Activated T-helper 17 cell treated with anti-CD3 and anti-CD28 coated beads, Interleukin-2, amount 50 U/mL, for 72 hours (primary cell): ENCODE results near the gene LSG1. TPM values are rescaled to one million over a fixed set of nuclear protein-coding genes. Genes with fewer than 3 reads are reported as not detected.
A peak's percentile ranks its signal among the peaks of the same experiment; 100 is the strongest.
"Not testable (repeated sequence)": the region's sequence is repeated elsewhere in the genome, so short reads cannot be mapped to it uniquely, and the experiment has no call there.

Experiments used
- ATAC-seq: fragments of 150-1000 bp; cut with Tn5 transposase; replicated peaks from 2 replicates; pipeline ENCODE4 v1.10.0; 2021; ENCODE audit warnings: mild to moderate bottlenecking, moderate library complexity
- H3K27ac Mint-ChIP-seq: one replicate; pipeline ENCODE4 v1.8.0; 2022; ENCODE audit warnings: mixed read lengths
- H3K27me3 Mint-ChIP-seq: one replicate; pipeline ENCODE4 v1.8.0; 2022; ENCODE audit warnings: mixed read lengths
- H3K36me3 Mint-ChIP-seq: one replicate; pipeline ENCODE4 v1.8.0; 2022; ENCODE audit warnings: low read depth, mild to moderate bottlenecking, mixed read lengths
- H3K4me1 Mint-ChIP-seq: one replicate; pipeline ENCODE4 v1.8.0; 2022; ENCODE audit warnings: mixed read lengths
- H3K4me3 Mint-ChIP-seq: one replicate; pipeline ENCODE4 v1.8.0; 2022; ENCODE audit warnings: mild to moderate bottlenecking, mixed read lengths
- H3K9me3 Mint-ChIP-seq: one replicate; pipeline ENCODE4 v1.8.0; 2022; ENCODE audit warnings: mixed read lengths
- total RNA-seq, 2 donors: library from RNA; stranded (reverse); gene quantifications; one replicate each; pipeline ENCODE4 v1.2.3, GENCODE V29; 2022

LSG1 gene
- total RNA-seq, 2 donors from 2014 or later, result 37.9 to 46.9 TPM

- no peaks in the 10 kb centered on the region for H3K27me3 Mint-ChIP-seq
- peak overlapping the region; percentile 80 for H3K4me3 Mint-ChIP-seq
- peak; percentile 96 for ATAC-seq
- H3K36me3 Mint-ChIP-seq, result peaks cover 100% of the 10 kb centered on the region
- peaks cover 22% of the 10 kb centered on the region for H3K4me1 Mint-ChIP-seq
- H3K27ac Mint-ChIP-seq, result peak overlapping the region; percentile 96
- H3K9me3 Mint-ChIP-seq, result no peaks in the 10 kb centered on the region
These were observed 17.5 kb downstream of the LSG1 start for GRCh38 chr3:194654443-194654842.

DNA sequence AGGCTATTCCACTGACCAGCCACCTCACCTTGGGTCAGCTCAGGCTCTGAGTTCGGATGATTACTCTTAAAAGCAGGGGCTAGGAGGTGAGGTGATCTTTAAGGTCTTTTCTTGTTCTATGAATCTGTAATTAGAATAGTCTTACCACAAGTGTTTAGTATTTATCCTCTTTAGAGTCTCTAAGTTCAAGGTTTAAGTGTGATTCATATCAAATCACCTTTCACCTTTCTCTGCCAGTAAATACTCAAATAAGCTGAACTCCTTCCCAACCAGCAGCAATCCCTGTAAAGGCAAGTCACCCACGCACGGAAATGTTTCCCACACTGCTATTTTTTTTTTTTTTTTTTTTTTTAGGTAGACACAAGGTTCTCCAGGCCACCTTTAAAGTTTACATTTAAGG lies 24.2 kb downstream of the LSG1 start:
- H3K9me3 Mint-ChIP-seq, result no peaks in the 10 kb centered on the region

GRCh38 chr3:194642769-194643168 lies 29.2 kb downstream of the LSG1 start:
- H3K4me1 Mint-ChIP-seq, result peaks cover 4% of the 10 kb centered on the region
- no peak overlapping the region for H3K4me3 Mint-ChIP-seq
- no peaks in the 10 kb centered on the region for H3K9me3 Mint-ChIP-seq
- ATAC-seq, result no peak
- no peaks in the 10 kb centered on the region for H3K27me3 Mint-ChIP-seq
- peaks cover 87% of the 10 kb centered on the region for H3K36me3 Mint-ChIP-seq
- no peak overlapping the region for H3K27ac Mint-ChIP-seq

More for the DNA sequence above, 24.2 kb downstream of the LSG1 start:
- peaks cover 98% of the 10 kb centered on the region for H3K36me3 Mint-ChIP-seq
- H3K4me1 Mint-ChIP-seq, result no peaks in the 10 kb centered on the region
- no peak overlapping the region for H3K4me3 Mint-ChIP-seq
- H3K27ac Mint-ChIP-seq, result peak overlapping the region; percentile 58
- no peaks in the 10 kb centered on the region for H3K27me3 Mint-ChIP-seq
- no peak for ATAC-seq

DNA sequence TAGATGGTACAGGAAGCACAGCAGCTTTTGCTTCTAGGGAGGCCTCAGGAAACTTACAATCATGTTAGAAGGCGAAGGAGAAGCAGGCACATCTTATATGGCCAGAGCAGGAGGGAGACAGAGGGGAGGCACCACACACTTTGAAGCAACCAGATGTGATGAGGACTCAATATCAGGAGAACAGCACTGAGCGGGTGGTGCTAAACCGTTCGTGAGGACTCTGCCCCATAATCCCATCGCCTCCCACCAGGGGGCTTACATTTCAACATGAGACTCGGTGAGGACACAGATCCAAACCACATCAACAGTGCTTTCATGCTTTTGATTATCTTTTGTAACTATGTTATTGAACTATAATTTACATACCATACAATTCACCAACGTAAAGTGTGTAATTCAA lies 31.2 kb downstream of the LSG1 start:
- Mint-ChIP-seq H3K27me3 (no peaks in the 10 kb centered on the region), H3K27ac (no peak overlapping the region), H3K36me3 (peaks cover 69% of the 10 kb centered on the region), H3K9me3 (no peaks in the 10 kb centered on the region), H3K4me1 (peaks cover 4% of the 10 kb centered on the region), H3K4me3 (no peak overlapping the region)
- ATAC-seq, result no peak

GRCh38 chr3:194638991-194639605 lies 32.9 kb downstream of the LSG1 start:
- H3K36me3 Mint-ChIP-seq, result peaks cover 52% of the 10 kb centered on the region
- H3K4me3 Mint-ChIP-seq, result no peak overlapping the region
- H3K27me3 Mint-ChIP-seq, result no peaks in the 10 kb centered on the region
- ATAC-seq, result no peak
- H3K9me3 Mint-ChIP-seq, result no peaks in the 10 kb centered on the region
- peaks cover 4% of the 10 kb centered on the region for H3K4me1 Mint-ChIP-seq
- H3K27ac Mint-ChIP-seq, result peak overlapping the region; percentile 7

- no peaks in the 10 kb centered on the region for H3K9me3 Mint-ChIP-seq
- H3K36me3 Mint-ChIP-seq, result peaks cover 38% of the 10 kb centered on the region
These were observed 34.2 kb downstream of the LSG1 start for GRCh38 chr3:194637541-194638400.

GRCh38 chr3:194637066-194637465 lies 34.9 kb downstream of the LSG1 start:
- peaks cover 31% of the 10 kb centered on the region for H3K36me3 Mint-ChIP-seq
- H3K9me3 Mint-ChIP-seq, result no peaks in the 10 kb centered on the region
- no peaks in the 10 kb centered on the region for H3K27me3 Mint-ChIP-seq
- H3K4me3 Mint-ChIP-seq, result no peak overlapping the region
- H3K4me1 Mint-ChIP-seq, result peaks cover 2% of the 10 kb centered on the region
- peak overlapping the region; percentile 56 for H3K27ac Mint-ChIP-seq
- ATAC-seq, result no peak

More at GRCh38 chr3:194637541-194638400, 34.2 kb downstream of the LSG1 start:
- no peak for ATAC-seq
- Mint-ChIP-seq H3K27ac (peak overlapping the region; percentile 56), H3K27me3 (no peaks in the 10 kb centered on the region), H3K4me3 (no peak overlapping the region), H3K4me1 (peaks cover 4% of the 10 kb centered on the region)

- Mint-ChIP-seq H3K4me1 (no peaks in the 10 kb centered on the region), H3K27me3 (no peaks in the 10 kb centered on the region), H3K4me3 (peak within 1 kb of the TSS; percentile 82), H3K36me3 (no peaks in the 10 kb centered on the region), H3K9me3 (no peaks in the 10 kb centered on the region), H3K27ac (peak within 1 kb of the TSS; percentile 61)
- ATAC-seq, result peak; percentile 79
These were observed 38.5 kb downstream of the LSG1 start, which contains the start of gene TMEM44 for GRCh38 chr3:194633349-194634004. Gene TMEM44, minus strand, starts transcription at chr3:194633419. Its CDS starts 204 bp downstream, at chr3:194633215.

- peak overlapping the region; percentile 82 for H3K4me3 Mint-ChIP-seq
- no peak overlapping the region for H3K27ac Mint-ChIP-seq
- H3K36me3 Mint-ChIP-seq, result no peaks in the 10 kb centered on the region
- no peaks in the 10 kb centered on the region for H3K4me1 Mint-ChIP-seq
- H3K27me3 Mint-ChIP-seq, result no peaks in the 10 kb centered on the region
- peak; percentile 71 for ATAC-seq
- H3K9me3 Mint-ChIP-seq, result no peaks in the 10 kb centered on the region
These were observed 39.1 kb downstream of the LSG1 start for GRCh38 chr3:194632809-194633348.

DNA sequence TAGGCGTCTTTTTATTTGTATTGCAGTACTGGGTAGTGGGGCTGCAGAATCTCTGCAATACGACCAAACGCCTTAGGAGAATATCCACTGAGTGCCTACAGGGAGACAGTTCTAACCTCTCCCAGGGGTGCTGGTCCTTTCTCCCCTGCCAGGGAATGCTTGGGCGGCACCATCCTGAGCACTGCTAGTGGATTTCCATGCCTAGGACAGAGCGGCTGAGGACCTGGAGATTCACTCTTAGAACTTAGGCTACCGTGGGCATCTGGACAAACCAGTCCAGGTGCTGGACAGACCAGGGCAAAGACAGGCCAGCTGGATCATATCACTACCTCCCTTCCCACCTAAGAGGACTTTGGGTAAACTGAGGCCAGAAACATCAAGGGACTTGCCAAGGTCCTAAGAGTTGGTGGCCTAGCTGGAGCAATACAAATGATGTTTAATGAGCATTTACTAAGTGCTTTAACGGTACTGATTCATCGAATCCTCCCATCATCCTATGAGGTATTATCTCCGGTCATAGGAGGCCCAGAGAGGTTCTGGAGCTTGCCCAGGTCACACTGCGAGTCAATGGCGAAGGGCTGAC lies 39.7 kb downstream of the LSG1 start:
- Mint-ChIP-seq H3K27me3 (no peaks in the 10 kb centered on the region), H3K4me1 (no peaks in the 10 kb centered on the region), H3K9me3 (no peaks in the 10 kb centered on the region), H3K36me3 (no peaks in the 10 kb centered on the region), H3K4me3 (peak overlapping the region; percentile 82), H3K27ac (no peak overlapping the region)
- peak; percentile 21 for ATAC-seq

DNA sequence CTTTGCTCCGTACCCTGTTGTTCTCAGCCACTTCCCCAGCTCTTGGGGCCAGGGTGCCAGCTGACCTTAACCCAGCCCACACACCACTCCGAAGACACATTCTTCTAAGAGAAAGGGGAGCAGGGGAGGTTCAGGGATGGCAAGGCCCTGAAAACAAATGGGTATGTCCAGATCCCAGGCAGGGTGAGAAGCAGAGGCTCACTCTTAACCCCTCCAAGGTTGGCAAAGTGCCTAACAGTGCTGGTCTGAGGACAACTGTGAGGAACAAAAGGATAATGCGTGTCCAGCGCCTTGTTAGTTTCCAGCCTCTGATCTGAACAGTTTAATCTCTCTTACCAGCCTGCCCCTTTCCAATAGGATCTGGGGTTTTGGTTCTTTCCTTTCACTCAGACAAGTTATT lies 40.3 kb downstream of the LSG1 start:
- Mint-ChIP-seq H3K27me3 (no peaks in the 10 kb centered on the region), H3K36me3 (no peaks in the 10 kb centered on the region), H3K4me3 (peak overlapping the region; percentile 82), H3K9me3 (no peaks in the 10 kb centered on the region), H3K4me1 (no peaks in the 10 kb centered on the region), H3K27ac (no peak overlapping the region)
- ATAC-seq, result no peak

- H3K4me1 Mint-ChIP-seq, H3K27ac Mint-ChIP-seq, H3K9me3 Mint-ChIP-seq, ATAC-seq, H3K36me3 Mint-ChIP-seq, H3K27me3 Mint-ChIP-seq, H3K4me3 Mint-ChIP-seq: not testable (repeated sequence)
These were observed 41.3 kb downstream of the LSG1 start for GRCh38 chr3:194630681-194631080.

DNA sequence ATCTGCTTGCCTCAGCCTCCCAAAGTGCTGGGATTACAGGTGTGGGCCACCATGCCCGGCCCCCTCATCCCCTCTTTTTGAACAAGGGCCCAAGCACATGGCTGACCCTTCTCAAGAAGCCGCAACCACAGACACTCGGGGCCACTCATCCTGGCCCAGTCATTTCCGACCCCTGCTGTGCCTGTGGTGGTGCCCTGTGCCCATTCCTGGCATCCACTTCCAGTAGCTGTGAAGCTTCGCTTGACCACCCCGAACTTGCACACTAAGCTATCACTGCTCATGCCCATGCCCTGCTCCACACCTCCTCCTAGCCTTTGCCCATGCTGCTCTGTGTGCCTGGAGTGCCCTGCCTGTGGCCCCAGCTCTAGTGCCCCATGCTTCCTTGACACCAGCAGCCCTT lies 47.0 kb downstream of the LSG1 start:
- Mint-ChIP-seq H3K4me1 (no peaks in the 10 kb centered on the region), H3K27ac (no peak overlapping the region)
- ATAC-seq, result no peak

More for the DNA sequence above, 47.0 kb downstream of the LSG1 start:
- Mint-ChIP-seq H3K4me3 (no peak overlapping the region), H3K36me3 (no peaks in the 10 kb centered on the region), H3K27me3 (no peaks in the 10 kb centered on the region), H3K9me3 (no peaks in the 10 kb centered on the region)
